Ureter (tissue), 1 donor: ENCODE results near the gene SEMA6C. TPM values are rescaled to one million over a fixed set of nuclear protein-coding genes. Genes with fewer than 3 reads are reported as not detected.
"Not testable (repeated sequence)": the region's sequence is repeated elsewhere in the genome, so short reads cannot be mapped to it uniquely, and the experiment has no call there.

ENCODE experiments used
- DNase-seq: peaks from one replicate; pipeline ENCODE4 v3.0.0-alpha.2; 2020; ENCODE audit warnings: low spot score
- total RNA-seq: library from RNA; stranded (reverse); gene quantifications from one replicate; pipeline ENCODE4 v1.2.4, GENCODE V29; 2023
- donor health status: DM: yes; HTN: yes; CAD: no.

The SEMA6C gene
- total RNA-seq, 1 donor from 2014 or later, result 6.2 TPM

DNA sequence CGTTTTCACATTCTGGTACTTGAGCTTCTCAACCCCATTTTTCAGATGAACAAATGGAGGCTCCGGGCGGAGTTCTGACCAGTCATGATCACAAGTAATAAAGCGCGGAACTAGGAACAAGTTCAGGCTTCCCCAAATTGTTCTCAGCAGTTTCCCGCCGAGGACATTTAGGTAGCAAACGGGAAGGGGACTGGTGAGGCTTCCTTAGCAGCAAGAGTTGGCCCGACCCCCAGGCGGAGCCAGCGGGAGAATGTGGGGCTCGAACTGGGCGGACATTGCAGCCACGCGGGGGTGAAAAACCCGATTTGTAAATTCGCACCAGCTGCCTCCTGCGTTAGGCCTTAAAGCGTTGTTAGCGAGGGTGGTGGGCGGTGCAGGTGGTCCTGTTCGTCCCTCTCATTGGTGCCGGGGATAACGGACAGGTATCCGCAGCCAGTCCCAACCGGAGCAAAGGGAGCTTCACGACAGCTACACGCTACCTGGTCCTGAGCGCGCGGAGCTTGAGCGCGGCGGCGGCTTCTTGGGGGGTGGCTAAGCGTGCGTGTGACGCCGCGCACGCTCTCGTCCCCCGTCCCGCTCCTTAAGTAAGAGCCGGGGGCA is 15.3 kb downstream of the SEMA6C start:
- peak; percentile 90 for DNase-seq

DNA sequence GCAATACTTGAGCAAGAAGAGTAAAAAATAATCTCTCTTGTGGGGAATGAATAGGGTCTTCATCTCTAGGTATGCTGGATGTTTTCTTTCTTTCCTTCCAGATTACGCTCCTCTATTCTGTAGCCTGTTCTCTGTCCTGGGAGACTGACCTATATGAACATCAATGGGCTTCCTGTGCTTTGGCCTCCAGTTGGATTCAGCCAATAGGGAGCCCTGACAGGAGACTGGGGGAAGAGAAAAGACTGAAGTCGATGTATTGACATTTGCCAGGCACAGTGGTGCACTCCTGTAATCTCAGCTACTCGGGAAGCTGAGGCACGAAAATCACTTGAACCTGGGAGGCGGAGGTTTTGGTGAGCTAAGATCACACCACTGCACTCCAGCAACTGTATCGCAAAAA is 17.6 kb downstream of the SEMA6C start:
- DNase-seq, result no peak

DNA sequence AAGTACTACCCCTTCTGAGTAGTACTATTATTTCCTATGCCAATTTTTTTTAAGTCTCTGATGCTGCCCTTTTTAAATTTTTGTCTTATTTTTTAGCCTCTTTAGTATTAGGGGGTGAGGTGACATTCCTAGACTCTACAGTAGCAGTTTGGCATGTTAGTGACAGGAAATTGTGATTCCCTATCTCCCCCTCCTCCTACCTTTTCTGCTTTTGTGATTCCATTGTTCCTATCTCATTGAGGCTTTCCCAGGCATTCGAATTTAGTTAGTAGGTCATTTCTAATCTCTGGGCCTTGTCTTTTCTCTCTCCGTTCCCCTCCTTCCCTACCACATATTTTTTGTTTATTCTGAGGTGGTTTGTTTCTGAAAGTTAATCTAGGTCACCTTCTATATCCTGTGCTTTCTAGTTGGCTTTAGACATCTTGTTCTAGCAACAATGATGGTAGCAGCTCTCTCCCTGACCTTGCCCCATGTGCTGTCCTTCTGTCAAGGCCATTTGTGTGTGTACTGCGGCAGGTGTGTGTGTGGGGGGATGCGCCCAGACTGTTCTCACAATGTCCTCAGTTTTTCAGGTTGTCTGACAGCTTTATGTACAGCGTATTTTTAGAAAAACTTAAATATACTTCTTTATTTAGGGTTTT is 21.5 kb downstream of the SEMA6C start:
- no peak for DNase-seq

DNA sequence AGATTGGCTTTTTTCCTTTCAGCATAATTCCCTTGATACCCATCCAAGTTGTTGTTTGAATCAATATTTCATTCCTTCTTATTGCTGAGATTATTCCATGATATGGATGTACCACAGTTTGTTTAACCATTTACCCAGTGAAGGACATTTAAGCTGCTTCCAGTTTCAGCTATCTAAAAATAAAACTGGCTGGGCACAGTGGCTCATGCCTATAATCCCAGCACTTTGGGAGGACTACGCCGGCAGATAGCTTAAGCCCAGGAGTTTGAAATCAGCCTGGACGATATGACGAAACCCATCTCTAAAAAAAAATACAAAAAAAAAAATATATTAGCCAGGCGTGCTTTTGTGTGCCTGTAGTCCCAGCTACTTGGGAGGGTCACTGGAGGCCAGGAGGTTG is 32.6 kb downstream of the SEMA6C start:
- DNase-seq, result no peak

DNA sequence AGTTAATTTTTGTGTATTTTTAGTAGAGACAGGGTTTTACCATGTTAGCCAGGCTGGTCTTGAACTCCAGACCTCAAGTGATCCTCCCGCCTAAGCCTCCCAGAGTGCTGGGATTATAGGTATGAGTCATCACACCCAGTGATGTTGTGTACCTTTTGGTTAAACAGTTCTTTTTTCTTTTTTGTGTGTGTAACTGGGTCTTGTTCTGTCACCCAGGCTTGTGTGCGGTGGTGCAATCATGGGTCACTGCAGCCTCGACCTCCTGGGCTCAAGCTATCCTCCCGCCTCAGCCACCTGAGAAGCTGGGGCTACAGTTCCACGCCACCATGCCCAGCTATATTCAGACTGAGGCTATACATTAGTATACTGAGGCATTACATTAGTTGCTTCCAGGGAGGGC is 38.1 kb downstream of the SEMA6C start:
- no peak for DNase-seq

DNA sequence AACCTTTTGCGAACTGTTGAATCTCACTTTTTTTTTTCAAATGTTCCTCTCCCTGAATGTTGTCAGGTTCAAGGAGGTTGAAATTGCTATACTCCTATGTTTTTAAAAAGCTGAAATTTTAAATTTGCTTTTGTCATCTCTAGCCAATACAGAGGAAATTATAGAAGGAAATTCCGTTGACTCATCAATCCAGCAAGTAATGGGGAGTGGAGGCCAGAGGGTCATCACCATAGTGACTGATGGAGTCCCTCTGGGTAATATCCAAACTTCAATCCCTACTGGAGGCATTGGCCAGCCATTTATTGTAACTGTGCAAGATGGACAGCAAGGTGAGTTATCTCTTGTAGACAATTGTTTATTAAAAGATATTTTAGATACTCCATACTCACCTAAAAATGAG is 39.5 kb downstream of the SEMA6C start:
- no peak for DNase-seq

DNA sequence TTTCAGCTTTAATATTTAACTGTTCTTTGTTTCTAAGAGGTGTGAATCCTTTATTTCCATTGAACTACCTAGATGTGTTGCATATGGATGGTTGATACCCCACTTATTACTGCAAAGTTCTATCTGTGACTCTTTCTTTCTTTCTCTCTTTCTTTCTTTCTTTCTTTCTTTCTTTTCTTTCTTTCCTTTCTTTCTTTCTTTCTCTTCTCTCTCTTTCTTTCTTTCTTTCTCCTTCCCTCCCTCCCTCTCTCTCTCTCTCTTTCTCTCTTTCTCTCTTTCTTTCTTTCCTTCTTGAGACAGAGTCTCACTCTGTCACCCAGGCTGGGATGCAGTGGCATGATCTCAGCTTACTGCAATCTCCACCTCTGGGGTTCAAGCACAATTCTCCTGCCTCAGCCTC is 41.8 kb downstream of the SEMA6C start:
- no peak for DNase-seq

DNA sequence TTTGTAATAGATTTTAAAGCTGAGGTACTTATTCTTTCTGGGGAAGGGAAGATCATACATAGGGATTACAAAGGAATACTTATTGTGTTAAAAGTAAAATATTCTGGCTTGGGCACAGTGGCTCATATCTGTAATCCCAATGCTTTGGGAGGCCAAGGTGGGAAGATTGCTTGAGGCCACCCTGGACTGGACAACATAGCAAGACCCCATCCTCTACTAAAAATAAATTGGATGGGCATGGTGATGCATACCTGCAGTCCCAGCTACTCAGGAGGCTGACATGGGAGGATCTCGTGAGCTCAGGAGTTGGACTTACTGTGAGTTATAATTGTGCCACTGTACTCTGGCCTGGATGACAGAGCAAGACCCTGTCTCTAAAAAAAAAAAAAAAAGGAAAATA is 48.3 kb downstream of the SEMA6C start:
- no peak for DNase-seq

DNA sequence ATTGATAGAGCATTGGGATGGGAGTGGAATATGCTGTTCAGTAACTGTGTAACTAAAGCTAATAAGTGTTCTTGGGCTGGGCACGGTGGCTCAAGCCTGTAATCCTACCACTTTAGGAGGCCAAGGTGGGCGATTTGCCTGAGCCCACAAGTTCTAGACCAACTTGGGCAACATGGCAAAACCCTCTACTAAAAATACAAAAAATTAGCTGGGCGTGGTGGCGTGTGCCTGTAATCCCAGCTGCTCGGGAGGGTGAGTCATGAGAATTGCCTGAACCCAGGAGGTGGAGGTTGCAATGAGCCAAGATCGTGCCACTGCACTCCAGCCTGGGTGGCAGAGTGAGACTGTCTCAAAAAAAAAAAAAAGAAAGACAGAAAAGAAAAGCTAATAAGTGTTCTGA is 49.0 kb downstream of the SEMA6C start:
- not testable (repeated sequence) for DNase-seq

DNA sequence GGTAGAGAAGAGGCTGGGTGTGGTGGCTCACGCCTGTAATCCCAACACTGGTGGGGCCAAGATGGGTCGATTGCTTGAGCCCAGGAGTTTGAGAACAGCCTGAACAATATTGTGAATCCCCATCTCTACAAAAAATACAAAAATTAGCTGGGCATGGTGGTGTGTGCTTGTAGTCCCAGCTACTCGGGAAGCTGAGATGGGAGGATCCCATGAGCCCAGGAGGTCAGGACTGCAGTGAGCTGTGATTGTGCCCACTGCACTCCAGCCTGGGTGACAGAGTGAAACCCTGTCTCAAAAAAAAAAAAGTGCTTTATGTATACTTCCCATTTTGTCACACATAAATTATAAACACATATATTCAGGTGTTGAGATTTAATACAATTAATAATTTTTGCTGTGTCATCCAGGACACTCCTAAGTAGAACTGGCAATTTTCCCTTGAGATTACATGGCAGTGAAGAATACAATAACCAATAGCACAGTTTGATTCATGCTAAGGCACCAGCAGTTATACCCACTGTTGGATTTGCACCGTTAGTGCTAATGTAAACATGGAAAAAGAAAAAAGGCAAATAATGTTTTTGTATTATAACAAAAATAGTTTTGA is 60.4 kb downstream of the SEMA6C start:
- DNase-seq, result no peak

Other genes with a start within 250 kb of the SEMA6C start
- 56.9 TPM for gene SETDB1, start 220.3 kb downstream of the SEMA6C start, total RNA-seq
- gene CERS2, start 171.8 kb downstream of the SEMA6C start, total RNA-seq, result 138 TPM
- 39.7 TPM for gene ANXA9, start 164.3 kb downstream of the SEMA6C start, total RNA-seq
- gene MINDY1, start 139.7 kb downstream of the SEMA6C start, total RNA-seq, result 34.0 TPM
- 26.7 TPM for gene PRUNE1, start 138.2 kb downstream of the SEMA6C start, total RNA-seq
- gene BNIPL, start 110.0 kb downstream of the SEMA6C start, total RNA-seq, result 10.5 TPM
- gene C1orf56, start 98.9 kb downstream of the SEMA6C start, total RNA-seq, result 5.9 TPM
- 172 TPM for gene CDC42SE1, start 87.0 kb downstream of the SEMA6C start, total RNA-seq
- gene MLLT11, start 86.2 kb downstream of the SEMA6C start, total RNA-seq, result 1.4 TPM
- gene GABPB2, start 75.9 kb downstream of the SEMA6C start, total RNA-seq, result 26.6 TPM
- 0.34 TPM for gene TNFAIP8L2, start 10.0 kb upstream of the SEMA6C start, total RNA-seq
- gene LYSMD1, start 19.3 kb upstream of the SEMA6C start, total RNA-seq, result 12.0 TPM
- gene SCNM1, start 19.5 kb upstream of the SEMA6C start, total RNA-seq, result 24.2 TPM
- 2.0 TPM for gene TMOD4, start 29.4 kb upstream of the SEMA6C start, total RNA-seq
- 52.1 TPM for gene VPS72, start 43.6 kb upstream of the SEMA6C start, total RNA-seq
- 55.9 TPM for gene PIP5K1A, start 51.9 kb upstream of the SEMA6C start, total RNA-seq
- 120 TPM for gene PSMD4, start 108.1 kb upstream of the SEMA6C start, total RNA-seq
- gene ZNF687, start 135.7 kb upstream of the SEMA6C start, total RNA-seq, result 27.8 TPM
- gene PI4KB, start 180.8 kb upstream of the SEMA6C start, total RNA-seq, result 91.5 TPM
- gene RFX5, start 200.6 kb upstream of the SEMA6C start, total RNA-seq, result 32.5 TPM
- 57.1 TPM for gene SELENBP1, start 226.1 kb upstream of the SEMA6C start, total RNA-seq